GM19025 (cell line): Measurements from ENCODE around the gene MT1H.

Source experiments
- ATAC-seq: cut with Tn5 transposase; IDR thresholded peaks from one replicate; pipeline ENCODE4 v1.9.1; 2021; ENCODE audit warnings: mild to moderate bottlenecking, low read depth, moderate library complexity; ENCODE audit not compliant: unreplicated experiment

MT1H gene

GRCh38 chr16:56635441-56635967 lies 34.1 kb upstream of the MT1H start:
- no peak for ATAC-seq

GRCh38 chr16:56636616-56637413 lies 32.8 kb upstream of the MT1H start:
- no peak for ATAC-seq

- no peak for ATAC-seq
Observed at GRCh38 chr16:56637814-56638750, 31.5 kb upstream of the MT1H start, which contains the start of gene MT1A. Gene MT1A (plus strand): TSS chr16:56638666. CDS start chr16:56638739, 73 bp downstream.

GRCh38 chr16:56639045-56639444 lies 30.6 kb upstream of the MT1H start:
- ATAC-seq = no peak

GRCh38 chr16:56640076-56640475 lies 29.5 kb upstream of the MT1H start:
- ATAC-seq = no peak

- no peak for ATAC-seq
Observed at GRCh38 chr16:56641166-56641565, 28.4 kb upstream of the MT1H start.

- no peak for ATAC-seq
Observed at GRCh38 chr16:56643080-56643778, 26.4 kb upstream of the MT1H start.

GRCh38 chr16:56643833-56644232 lies 25.8 kb upstream of the MT1H start:
- ATAC-seq = no peak

GRCh38 chr16:56645311-56645710 lies 24.3 kb upstream of the MT1H start:
- ATAC-seq = no peak

GRCh38 chr16:56645838-56646237 lies 23.8 kb upstream of the MT1H start:
- ATAC-seq = no peak

GRCh38 chr16:56647641-56648431 lies 21.8 kb upstream of the MT1H start:
- ATAC-seq = no peak

- no peak for ATAC-seq
Observed at GRCh38 chr16:56649271-56649670, 20.3 kb upstream of the MT1H start.

- ATAC-seq = no peak
Observed at GRCh38 chr16:56649820-56650219, 19.8 kb upstream of the MT1H start.

GRCh38 chr16:56651586-56651985 lies 18.0 kb upstream of the MT1H start, which contains the start of gene MT1B:
Gene MT1B (plus strand): TSS chr16:56651886. CDS start chr16:56651954, 68 bp downstream.
- ATAC-seq = no peak

GRCh38 chr16:56652600-56652999 lies 17.0 kb upstream of the MT1H start:
- no peak for ATAC-seq

GRCh38 chr16:56653218-56653617 lies 16.4 kb upstream of the MT1H start:
- ATAC-seq = no peak

GRCh38 chr16:56657555-56658326 lies 11.9 kb upstream of the MT1H start, which contains the start of gene MT1F:
Gene MT1F (plus strand): TSS chr16:56657959. CDS start chr16:56658059, 100 bp downstream.
- no peak for ATAC-seq

GRCh38 chr16:56658327-56658875 lies 11.2 kb upstream of the MT1H start:
- no peak for ATAC-seq
